Ectodermal cell (in vitro differentiated cells): ENCODE results near the gene SIGLEC1.

Experiments
- H3K27ac ChIP-seq: 2 replicates; pipeline ENCODE4 v1.7.0; 2013; ENCODE audit warnings: mild to moderate bottlenecking, low read depth, low read length; ENCODE audit not compliant: insufficient read depth, poor library complexity, severe bottlenecking
- H3K27me3 ChIP-seq: 2 replicates; pipeline ENCODE4 v1.7.0; 2013; ENCODE audit warnings: mild to moderate bottlenecking, low read length; ENCODE audit not compliant: insufficient read depth, control insufficient read depth, poor library complexity, severe bottlenecking
- H3K36me3 ChIP-seq: one replicate; pipeline ENCODE4 v1.7.0; 2013; ENCODE audit warnings: low read length; ENCODE audit not compliant: control insufficient read depth, insufficient read depth
- H3K4me1 ChIP-seq: one replicate; pipeline ENCODE4 v1.7.0; 2013; ENCODE audit warnings: low read length; ENCODE audit not compliant: control insufficient read depth, insufficient read depth
- H3K4me3 ChIP-seq: 2 replicates; pipeline ENCODE4 v1.7.0; 2013; ENCODE audit warnings: low read depth, low read length, control low read depth; ENCODE audit not compliant: insufficient read depth
- H3K9me3 ChIP-seq: 2 replicates; pipeline ENCODE4 v1.7.0; 2013; ENCODE audit warnings: mild to moderate bottlenecking, low read length, moderate library complexity; ENCODE audit not compliant: control insufficient read depth
- WGBS, 2 experiments: methylation state at CpG; one replicate each; pipeline ENCODE4 v1.1.7; 2013; ENCODE audit warnings: missing lambda C conversion rate in 2 of 2; 5-methylcytosine and 5-hydroxymethylcytosine counted together

Gene SIGLEC1

DNA sequence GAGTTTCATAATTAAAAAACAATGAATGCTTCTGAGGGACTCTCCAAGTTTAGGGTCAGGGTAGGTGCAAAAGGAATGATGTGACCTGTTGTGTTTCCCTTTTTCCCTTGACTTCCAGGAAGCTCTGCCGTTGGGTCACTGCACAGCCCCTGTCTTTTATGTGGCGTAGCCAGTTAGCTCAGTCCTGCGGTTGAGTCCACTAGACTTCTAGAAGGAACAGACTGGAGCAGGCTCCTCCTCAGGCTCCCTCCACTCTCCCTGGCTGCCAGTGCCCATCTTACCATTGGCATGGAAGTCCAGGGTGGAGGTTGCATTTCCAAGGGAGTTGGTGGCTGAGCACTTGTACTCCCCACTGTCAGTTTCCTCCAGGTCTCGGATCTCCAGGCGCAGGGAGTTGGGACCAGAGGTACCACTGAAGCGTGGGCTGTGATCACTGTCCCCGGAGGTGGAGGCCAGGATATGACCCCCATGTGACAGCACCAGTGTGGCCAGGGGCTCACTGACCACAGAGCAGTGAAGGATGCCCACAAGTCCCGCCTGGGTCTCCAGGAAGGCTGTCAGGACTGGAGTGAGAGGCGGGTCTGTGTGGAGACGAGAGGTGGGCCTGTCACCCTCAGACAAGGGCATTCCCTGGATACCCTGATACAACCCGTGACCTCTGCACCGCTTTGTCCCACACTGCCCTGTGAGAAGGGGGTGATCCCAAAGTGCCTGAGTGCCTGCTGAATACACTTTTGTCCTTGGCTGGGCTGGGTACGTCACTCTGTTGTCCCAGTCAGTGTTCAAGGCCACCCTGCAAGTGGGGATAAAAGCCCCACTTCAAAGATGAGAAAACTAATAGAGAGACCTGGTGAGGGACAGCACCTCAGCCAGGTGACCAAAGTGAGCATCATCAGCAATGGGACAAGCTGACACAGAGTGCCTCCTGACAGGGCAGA, 11.1 kb downstream of the SIGLEC1 start:
- H3K27me3 ChIP-seq = no peaks in the 10 kb centered on the region
- H3K4me1 ChIP-seq = no peaks in the 10 kb centered on the region
- H3K9me3 ChIP-seq = no peaks in the 10 kb centered on the region
- H3K4me3 ChIP-seq = no peak overlapping the region
- H3K27ac ChIP-seq = no peak overlapping the region
- 90 to 91% methylated on average over 13 of the region's 13 CpGs for WGBS, 2 experiments
- no peaks in the 10 kb centered on the region for H3K36me3 ChIP-seq

DNA sequence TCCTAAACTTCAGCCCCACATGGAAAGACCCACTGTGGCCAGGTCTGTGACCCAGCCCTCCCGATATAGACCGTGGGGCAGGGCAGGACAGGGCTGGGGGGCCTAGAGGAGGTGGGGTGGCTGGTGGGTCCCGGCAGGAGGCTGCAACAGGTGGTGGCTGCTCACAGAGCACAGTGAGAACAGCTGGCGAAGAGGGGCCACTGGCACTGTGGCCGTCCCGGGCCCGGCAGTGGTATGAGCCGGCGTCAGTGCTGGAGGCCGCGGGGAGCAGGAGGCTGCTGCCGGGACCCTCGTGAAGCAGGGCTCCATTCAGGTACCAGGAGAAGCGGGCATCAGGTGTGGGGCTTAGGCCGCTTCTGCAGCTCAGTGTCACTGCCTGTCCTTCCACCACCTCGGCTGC, 13.4 kb downstream of the SIGLEC1 start:
- H3K27ac ChIP-seq = no peak overlapping the region
- WGBS, 2 experiments = 86 to 90% methylated on average over 16 of the region's 16 CpGs
- no peaks in the 10 kb centered on the region for H3K9me3 ChIP-seq
- H3K27me3 ChIP-seq = no peaks in the 10 kb centered on the region
- no peaks in the 10 kb centered on the region for H3K4me1 ChIP-seq
- H3K36me3 ChIP-seq = no peaks in the 10 kb centered on the region
- no peak overlapping the region for H3K4me3 ChIP-seq

DNA sequence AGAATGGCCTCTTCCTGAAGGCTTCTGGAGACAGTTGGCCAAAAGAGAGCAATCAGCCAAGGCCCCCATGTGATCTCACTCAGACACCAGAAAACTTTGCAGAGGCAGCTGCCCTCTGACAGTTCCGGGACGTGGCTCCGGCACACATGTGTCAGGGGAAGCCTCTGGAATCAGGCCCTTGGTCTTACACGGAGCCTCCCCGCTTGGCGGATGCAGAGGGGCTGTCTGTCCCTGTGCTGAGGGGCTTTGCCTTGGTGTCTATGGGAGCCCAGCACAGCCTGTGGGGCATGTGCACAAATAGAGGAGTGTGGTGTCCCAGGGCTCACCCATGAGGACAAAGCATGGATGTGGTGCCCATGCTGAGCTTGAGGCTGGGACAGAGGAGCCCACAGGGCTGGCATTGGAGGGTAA, 13.8 kb downstream of the SIGLEC1 start:
- no peak overlapping the region for H3K4me3 ChIP-seq
- no peaks in the 10 kb centered on the region for H3K4me1 ChIP-seq
- H3K9me3 ChIP-seq = no peaks in the 10 kb centered on the region
- no peak overlapping the region for H3K27ac ChIP-seq
- H3K27me3 ChIP-seq = no peaks in the 10 kb centered on the region
- 94% methylated on average over 6 of the region's 6 CpGs for WGBS, 2 experiments
- H3K36me3 ChIP-seq = no peaks in the 10 kb centered on the region

DNA sequence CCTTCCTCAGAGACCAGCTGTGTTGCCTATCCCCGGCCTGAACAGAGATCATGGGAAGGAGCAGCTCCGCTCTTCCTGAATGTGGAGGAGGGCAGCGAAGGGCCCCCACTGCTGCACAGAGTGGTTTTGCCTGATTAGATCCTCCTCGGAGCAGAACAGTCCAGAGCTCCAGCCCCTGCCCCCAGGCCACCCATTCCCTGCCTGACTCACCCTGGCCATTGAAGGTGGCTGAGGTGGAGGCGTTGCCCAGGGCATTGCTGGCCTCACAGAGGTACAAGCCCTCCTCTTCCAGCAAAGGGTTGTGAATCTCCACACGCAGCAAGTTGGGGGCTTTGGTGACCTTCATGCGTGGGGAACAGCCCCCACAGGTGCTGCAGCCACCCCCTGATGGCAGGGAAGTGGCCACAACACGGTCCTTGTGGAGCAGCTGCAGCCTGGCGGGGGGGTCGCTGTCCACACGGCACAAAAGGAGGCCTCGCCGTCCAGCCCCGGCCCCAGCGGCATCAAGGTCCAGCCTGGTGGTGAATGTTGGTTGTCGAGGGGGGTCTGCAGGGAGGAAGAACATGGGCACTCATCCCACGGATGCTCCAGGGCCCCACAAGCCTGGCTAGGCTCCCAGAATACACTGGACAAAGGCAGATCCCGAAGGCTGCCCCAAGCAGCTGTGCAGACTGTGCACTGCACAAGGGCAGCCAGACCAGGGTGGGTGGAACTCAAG, 14.7 kb downstream of the SIGLEC1 start:
- H3K9me3 ChIP-seq = no peaks in the 10 kb centered on the region
- 90 to 91% methylated on average over 18 of the region's 18 CpGs for WGBS, 2 experiments
- no peaks in the 10 kb centered on the region for H3K27me3 ChIP-seq
- H3K27ac ChIP-seq = no peak overlapping the region
- H3K4me3 ChIP-seq = no peak overlapping the region
- H3K36me3 ChIP-seq = no peaks in the 10 kb centered on the region
- no peaks in the 10 kb centered on the region for H3K4me1 ChIP-seq

DNA sequence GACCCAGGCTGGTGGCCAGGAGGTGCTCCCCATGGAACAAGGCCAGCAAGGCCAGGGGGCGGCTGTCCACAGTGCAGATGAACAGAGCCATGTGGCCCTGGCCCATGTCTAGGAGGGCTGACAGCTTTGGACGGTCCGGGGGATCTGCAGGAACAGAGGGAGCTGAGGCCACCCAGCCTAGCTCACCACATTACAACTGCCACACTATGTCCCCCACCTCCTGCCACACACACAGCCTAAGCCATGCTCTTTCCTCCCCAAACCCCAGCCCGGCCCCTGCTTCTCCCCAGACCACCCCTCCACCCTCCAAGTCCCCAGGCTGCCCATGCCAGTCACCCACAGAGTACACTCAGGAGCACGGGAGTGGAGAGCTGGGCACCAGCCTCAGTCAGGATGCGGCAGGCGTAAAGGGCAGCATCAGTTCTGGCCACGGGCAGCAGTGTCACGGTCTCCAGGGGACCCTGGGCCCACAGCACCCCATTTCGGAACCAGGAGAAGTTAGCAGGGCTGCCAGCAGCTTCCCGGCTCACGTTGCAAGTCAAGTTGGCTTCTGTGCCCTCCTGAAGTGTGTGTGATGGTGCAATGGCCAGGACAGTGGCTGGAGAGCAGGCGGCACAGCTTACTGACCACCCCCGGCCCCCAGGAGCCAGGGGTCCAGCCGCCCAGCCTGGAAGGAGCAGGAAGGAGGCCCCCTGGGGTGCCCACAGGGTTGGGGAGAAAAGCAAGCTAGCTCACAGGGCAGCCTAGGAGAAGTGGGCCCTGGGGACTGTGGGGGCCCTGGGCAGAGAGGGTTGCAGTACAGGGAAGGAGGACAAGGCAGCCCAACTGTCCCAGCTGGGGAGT, 15.4 kb downstream of the SIGLEC1 start:
- Histone ChIP-seq H3K4me1 (no peaks in the 10 kb centered on the region), H3K27me3 (no peaks in the 10 kb centered on the region), H3K4me3 (no peak overlapping the region), H3K27ac (no peak overlapping the region), H3K9me3 (no peaks in the 10 kb centered on the region), H3K36me3 (no peaks in the 10 kb centered on the region)
- WGBS, 2 experiments = 93% methylated on average over 15 of the region's 15 CpGs

DNA sequence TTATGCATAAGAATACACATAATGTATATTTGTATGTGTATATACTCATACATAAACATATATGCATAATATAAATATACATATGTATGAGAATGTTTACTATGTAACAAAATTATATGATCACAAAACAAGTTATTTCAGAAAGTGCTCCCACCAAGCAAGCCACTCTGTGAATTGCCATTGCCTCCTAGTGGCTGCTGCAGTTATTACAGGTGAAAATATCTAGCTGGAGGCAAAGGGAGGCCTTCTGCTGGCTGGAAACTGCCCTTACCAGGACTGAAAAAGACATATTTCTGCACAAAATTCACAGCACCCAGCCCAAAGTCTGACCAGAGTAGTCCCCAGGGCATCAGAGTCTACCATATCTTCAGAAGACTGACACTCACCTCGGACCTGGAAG, 16.2 kb downstream of the SIGLEC1 start:
- no peaks in the 10 kb centered on the region for H3K9me3 ChIP-seq
- WGBS, 2 experiments = 100% methylated on average over 1 of the region's 1 CpG
- no peak overlapping the region for H3K4me3 ChIP-seq
- H3K36me3 ChIP-seq = no peaks in the 10 kb centered on the region
- no peak overlapping the region for H3K27ac ChIP-seq
- no peaks in the 10 kb centered on the region for H3K4me1 ChIP-seq
- H3K27me3 ChIP-seq = no peaks in the 10 kb centered on the region

DNA sequence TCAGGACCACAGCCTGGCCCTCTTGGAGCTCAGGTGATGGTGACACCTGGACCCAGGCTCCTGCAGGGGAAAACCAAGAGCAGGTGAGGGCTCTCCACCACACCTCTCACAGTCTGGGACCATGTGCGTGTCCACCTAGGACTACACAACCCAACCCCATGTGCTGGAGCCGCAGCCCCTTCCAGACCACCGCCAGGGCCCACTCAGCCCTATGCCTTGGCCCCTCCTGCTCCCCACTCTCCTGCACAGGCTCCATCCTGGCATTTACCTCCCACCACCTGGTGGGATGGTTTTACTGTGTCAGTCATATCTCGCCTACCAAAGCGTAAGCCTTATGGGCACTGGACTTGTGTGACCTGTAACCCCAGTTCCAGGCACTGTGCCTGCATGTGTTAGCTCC, 17.5 kb downstream of the SIGLEC1 start:
- Histone ChIP-seq H3K9me3 (no peaks in the 10 kb centered on the region), H3K27me3 (no peaks in the 10 kb centered on the region), H3K4me3 (no peak overlapping the region), H3K36me3 (no peaks in the 10 kb centered on the region), H3K4me1 (no peaks in the 10 kb centered on the region), H3K27ac (no peak overlapping the region)
- WGBS, 2 experiments = 91 to 95% methylated on average over 5 of the region's 5 CpGs

DNA sequence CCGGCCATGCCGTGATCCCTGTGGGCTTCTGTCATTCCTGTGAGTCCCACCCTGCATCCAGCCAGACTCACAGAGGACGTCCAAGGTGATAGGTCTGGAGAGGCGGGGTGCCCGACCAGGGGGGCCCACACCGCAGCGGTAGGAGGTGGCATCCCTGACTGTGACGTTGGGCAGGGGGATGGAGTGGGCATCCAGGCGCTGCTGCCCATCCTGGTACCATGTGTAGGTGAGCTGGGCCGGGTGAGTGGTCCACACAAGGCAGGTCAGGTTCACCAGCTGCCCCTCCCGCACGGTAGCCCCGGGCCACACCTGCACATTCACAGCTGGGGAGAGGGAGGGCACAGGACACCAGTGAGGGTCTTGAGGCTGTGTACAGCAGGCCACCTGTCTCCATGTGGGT, 19.0 kb downstream of the SIGLEC1 start:
- Histone ChIP-seq H3K9me3 (no peaks in the 10 kb centered on the region), H3K4me3 (no peak overlapping the region), H3K36me3 (no peaks in the 10 kb centered on the region), H3K27ac (no peak overlapping the region), H3K27me3 (no peaks in the 10 kb centered on the region), H3K4me1 (no peaks in the 10 kb centered on the region)
- 93% methylated on average over 13 of the region's 13 CpGs for WGBS, 2 experiments

DNA sequence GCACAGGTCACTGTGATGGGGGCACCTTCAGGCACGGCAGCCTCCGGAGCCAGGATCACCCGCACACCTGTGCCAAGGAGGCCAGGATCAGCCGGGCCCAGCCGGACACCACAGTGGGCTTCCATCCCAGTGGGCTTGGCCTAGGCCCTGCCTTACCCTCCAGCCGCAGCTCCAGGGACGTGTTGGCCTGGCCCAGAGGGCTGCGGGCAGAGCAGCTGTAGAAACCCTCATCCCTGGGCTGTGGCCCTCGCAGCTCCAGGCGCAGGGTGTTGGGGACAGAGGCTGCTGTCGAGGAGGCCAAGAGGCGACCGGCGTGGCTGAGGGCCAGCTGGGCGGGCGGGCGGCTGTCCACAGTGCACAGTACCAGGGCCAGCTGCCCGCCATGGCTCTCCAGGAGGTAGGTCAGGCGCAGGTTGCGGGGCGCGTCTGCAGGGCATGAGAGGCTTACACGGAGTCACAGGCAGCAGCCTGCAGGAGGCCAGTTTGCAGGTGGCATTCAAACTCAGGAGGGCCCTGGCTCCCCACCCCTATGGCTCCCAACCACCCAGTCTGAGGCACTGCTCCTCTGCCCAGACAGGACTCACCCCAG, 19.6 kb downstream of the SIGLEC1 start:
- no peaks in the 10 kb centered on the region for H3K27me3 ChIP-seq
- H3K27ac ChIP-seq = no peak overlapping the region
- no peaks in the 10 kb centered on the region for H3K9me3 ChIP-seq
- no peaks in the 10 kb centered on the region for H3K4me1 ChIP-seq
- WGBS, 2 experiments = 92% methylated on average over 23 of the region's 23 CpGs
- H3K36me3 ChIP-seq = no peaks in the 10 kb centered on the region
- no peak overlapping the region for H3K4me3 ChIP-seq
